ENCODE data around the gene NMRK1. TPM values are rescaled to one million over a fixed set of nuclear protein-coding genes. Genes with fewer than 3 reads are reported as not detected.

NMRK1 gene
- total RNA-seq, 1 donor from 2014 or later = 33.7 TPM

DNA sequence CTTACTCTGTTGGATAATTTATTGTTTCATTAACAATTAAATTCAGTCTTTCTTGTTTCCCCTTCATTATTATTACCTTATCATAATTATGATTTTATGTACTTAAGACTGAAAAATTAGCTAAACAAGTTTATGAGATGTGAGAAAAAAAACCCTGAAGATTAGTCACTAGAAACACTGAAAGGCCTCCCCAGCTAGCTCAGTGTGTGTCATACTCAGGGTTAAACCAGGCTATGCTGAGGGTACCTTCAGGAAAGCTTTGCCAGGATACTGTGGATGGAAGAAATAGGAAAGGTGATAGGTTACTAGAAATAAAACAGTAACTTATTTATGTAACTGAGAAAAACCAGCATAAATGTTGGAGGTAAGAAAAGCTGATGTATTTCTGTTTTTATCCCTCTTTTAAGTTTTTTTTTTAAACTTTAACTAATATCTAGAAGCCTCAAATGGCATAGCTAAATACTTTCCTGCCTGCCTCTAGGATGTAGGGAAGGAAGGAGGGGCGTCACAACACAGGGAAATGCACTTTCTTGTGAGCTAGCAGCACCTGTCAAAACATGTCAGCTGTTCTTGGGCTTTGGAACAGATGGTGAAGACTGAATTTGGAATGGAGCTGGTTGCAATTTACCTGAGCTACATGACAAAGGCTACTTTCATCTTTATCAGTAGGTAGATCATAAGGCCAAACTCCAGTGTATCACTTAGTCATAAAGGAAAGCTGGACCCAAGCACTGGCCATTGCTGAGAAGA, 24.2 kb downstream of the NMRK1 start:
- DNase-seq (ENCODE audit: low spot score) = no peak

DNA sequence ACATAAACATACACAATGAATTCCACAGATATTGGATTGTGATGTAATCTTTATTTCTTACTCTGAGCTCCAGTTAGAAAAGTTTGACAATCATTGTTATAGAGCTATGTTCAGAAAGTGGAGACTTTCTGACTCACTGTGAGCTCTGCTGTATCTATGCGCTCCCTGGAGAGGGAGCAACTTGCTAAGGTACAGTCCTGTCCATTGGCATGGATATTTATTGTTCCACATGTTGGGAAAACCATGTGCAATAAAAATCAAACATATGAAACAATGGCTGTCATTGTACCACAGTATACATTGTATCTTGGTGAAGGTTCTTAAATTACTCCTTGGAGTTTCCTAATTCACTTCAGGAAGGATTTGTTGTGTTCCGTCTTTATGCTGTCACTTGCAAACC, 26.8 kb downstream of the NMRK1 start:
- DNase-seq (ENCODE audit: low spot score) = no peak

DNA sequence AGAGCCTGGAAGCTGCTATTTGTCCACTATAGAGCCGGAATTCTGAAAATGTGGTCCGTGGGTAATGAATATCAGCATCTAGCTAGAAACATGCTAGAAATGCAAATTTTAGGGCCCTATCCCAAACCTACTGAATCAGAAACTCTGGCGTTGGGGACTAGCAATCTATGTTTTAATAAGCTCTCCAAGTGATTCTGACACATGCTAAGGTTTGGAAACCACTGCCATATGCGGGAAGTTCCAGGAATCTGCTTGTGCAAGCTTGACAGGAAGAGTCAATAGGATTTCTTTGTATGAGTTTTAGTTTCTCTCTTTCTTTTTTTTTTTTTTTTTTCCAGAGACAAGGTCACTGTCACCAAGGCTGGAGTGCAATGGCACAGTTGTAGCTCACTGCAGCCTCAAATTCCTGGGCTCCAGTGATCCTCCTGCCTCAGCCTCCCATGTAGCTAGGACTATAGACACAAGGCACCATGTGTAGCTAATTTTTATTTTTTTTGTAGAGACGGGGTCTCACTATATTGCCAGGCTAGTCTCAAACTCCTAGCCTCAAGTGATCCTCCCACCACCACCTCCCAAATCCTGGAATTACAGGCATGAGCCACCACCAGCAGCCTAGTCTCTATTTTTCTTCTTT, 33.5 kb downstream of the NMRK1 start:
- no peak for DNase-seq (ENCODE audit: low spot score)

DNA sequence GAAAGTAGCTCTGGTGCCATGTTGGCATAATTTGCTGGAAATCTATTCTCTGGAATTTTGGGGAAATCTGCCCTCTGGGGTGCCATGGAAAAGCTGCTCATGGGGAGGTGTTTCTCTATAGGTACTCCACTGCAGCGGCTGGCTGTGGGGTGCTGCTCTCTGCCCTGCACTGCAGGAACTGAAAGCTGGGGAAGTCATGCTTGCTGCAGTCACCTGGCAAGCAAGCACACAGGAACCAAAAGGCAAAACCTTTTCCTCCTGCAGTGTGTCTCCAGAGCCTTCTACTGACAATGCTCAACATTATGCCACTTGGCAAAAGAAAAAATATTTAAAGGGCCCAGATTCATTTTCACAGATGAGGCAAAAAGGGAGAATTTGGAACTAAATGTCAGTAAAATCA, 34.1 kb downstream of the NMRK1 start:
- no peak for DNase-seq (ENCODE audit: low spot score)

DNA sequence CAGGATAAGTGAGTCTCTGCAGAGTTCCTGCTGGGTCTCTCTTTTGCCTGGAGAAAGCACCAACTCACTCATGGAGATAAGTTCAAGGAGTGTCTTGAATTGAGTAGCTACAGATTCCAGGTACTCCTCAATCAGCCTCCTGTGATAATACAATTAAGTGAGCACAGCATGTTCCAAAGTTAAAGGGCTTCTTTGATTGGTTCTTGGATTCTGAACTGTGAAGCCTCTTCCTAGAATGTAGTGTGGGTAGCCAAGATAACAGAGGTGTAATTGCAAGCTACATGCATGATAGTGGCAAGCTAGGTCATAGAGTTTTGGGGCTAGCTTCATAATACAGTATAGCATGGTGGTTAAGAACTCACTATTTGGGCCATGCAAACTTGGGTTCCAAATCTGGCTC, 36.7 kb downstream of the NMRK1 start:
- DNase-seq (ENCODE audit: low spot score) = no peak

DNA sequence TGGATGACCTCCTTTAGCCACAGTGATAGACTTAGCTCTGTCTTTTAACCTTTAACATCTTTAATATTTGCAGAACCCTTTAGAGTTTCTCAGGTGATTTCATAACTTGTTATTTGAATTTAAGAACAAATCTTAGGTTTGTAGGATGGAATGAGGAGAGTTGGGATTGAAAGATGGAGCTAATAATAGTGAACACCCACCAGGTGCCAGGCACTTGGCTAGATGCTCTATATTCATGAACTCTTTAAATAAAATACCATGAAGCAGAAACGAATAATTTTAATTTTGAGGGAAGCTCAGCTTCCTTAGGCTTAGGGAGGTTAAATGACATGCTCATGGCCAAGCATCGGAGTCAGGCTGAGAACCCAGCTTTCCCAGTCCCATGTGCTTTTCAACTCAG, 40.4 kb downstream of the NMRK1 start:
- DNase-seq (ENCODE audit: low spot score) = no peak

DNA sequence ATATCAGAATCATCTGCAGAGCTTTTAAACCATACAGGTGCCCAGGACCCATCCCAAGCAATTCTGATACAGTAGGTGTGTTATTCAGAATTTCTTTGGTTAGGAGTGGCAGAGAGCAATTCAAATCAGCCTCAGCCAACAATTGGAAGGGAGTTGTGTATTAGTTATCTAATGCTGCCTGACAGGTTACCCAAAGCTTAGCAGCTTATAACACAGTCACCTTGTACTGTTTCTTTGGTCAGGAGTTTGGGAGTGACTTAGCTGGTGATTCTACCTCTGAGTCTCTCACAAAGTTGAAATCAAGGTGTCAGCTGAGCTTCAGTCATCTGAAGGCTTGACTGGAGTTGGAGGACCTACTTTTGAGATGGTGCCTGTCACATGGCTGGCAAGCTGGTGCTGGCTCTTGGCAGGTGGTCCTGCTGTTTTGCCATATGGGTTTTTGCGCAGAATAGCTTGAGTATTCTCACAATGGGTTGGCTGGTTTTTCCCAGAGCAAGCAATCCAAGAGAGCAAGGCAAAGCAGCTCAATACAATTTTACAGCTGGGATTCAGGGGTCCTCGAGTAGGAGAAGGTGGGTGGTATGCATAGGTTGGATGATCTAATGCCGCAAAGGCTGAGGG, 41.1 kb downstream of the NMRK1 start:
- no peak for DNase-seq (ENCODE audit: low spot score)

DNA sequence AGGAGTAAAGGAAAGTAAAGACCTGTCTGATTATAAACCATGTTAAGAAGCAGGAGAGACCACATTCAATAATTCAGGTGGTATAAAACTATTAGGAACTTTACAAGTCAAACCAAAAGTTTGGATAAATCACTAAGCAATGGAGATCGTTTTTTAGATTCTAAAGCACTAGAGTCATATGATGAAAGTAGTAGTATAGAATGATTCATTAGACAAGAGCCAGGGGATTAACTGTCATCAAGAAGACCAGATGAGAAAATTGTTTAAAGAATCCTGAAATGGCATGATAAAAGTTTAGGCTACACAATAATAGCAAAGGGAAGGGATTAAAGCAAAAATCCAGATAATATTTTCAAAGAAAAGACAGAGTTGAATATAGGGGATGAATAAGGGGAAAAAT, 46.9 kb downstream of the NMRK1 start:
- DNase-seq (ENCODE audit: low spot score) = no peak

DNA sequence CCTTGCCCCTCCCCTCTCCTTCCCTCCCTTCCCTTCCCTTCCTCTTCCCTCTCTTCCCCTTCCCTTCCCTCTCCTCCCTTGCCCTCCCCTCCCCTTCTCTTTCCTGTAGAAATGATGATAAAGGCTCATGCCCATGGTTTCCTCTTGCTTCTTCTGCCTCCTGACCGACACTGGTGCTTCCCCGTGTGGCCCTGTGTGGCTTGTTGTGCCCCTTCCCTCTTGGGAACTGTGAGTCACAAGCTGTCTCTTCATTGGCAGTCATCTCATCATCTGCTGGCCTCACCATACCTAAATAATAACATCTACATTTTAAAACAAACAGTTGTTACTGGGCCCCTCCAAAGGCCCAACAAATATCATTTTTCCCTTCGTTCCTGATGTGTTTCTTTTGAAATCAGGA, 48.2 kb downstream of the NMRK1 start:
- DNase-seq (ENCODE audit: low spot score) = no peak

DNA sequence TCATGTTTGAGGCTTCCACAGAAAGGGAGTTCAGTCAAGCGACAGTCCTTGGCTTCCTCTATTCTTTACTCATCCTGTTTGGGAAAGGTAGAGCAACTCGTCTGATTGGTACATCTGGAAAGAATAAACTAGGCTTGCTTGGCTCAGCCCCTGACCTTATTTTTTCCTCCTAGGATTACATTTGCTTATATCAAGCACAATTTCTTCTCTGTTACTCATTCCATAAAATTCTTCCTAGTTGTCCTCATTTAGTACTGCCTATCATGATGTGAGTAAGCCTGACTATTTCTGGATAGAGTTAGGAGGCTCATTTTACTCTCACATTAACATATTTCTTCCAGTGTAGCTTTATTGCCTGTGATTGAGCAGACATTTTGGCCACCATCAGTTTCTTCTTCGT, 48.9 kb downstream of the NMRK1 start:
- DNase-seq (ENCODE audit: low spot score) = no peak

DNA sequence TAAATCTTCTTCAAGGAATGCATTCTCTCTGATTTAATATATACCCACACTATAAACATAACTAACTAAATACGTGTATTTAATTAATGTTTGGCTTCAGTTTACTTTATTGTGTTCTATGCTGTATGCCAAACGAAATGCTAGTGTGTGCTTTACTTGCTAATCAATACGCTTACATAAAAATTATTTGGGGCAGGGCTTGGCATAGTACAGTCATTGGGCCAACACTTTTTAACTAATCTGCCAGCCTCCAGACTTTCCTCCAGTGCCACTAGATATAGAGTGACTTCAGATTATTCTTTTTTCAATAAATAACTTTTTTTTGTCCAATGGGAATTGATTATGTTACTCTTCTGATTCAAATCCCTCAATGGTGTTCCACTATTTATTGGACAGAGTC, 51.2 kb downstream of the NMRK1 start:
- DNase-seq (ENCODE audit: low spot score) = no peak

DNA sequence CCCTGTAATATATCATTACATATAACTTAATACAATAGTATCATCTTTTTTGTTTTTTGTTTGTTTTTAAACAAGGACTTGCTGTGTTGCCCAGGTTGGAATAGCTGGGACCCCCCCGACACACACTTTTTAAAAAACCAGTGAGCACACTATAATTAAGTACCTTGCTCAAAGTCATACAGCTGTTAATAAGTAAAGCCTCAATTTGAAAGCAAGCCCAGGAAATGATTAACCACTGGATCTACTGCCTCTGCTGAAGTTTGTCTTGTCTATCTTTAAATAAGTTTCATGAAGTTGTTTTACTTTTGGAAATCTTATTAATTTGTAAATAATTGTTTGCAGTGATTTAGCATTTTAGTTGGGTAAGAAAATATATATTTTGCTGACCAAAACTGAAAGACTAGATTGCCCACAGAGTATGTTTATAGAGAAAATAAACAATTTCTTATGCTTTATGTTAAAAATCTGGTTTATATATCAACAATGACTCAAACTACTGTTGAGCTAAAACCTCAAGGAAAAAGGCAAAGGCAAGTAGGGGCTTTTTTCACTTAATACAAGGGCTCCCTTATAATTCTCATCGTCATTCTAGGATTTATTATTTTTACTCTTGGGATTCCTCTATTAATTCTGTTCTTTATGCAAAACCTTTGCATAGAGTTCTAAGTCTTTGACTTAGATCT, 54.0 kb downstream of the NMRK1 start:
- no peak for DNase-seq (ENCODE audit: low spot score)

DNA sequence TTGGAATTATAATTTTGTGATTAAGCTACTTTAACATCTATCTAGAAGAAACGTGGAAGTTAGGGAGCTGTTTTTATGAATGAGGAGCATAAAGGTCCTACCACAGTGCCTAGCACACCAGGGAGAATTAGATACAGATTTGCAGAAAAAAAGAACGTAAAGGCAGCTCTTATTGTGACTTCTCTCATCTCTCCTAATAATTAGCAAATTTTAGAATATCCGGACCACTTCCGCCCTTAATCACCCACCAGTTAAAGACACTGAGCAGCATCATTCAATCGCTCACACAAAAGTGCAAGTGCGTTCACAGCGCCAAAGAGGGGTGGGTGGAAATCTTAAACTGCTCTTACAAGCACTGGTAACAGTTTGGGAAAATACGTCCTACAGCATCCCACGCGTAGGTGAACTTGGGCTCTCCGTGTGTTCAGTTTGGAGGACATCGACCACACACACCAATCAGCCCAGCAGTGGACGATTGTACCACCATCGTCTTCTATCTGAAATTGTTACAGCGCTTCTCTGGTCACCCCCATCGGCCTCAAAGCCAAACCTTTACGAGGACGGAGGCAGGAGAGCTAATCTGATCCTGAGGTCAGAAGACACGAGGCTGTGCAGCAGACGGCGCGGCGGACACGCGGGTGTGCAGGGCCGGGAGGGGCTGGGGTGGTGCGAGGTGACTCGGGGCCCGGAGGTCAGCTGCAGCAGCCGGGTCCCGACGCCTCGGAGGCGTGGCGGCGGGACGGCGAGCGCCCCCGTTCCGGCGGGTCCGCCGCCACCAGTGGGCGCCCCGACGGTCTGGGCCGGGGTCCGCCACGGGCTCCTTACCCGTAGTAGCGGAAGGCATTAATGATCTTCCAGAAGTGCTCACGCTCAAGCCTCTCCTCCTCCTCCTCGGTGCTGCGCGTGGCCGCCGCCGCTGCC, 60.5 kb downstream of the NMRK1 start:
- DNase-seq (ENCODE audit: low spot score) = peak; percentile 92

DNA sequence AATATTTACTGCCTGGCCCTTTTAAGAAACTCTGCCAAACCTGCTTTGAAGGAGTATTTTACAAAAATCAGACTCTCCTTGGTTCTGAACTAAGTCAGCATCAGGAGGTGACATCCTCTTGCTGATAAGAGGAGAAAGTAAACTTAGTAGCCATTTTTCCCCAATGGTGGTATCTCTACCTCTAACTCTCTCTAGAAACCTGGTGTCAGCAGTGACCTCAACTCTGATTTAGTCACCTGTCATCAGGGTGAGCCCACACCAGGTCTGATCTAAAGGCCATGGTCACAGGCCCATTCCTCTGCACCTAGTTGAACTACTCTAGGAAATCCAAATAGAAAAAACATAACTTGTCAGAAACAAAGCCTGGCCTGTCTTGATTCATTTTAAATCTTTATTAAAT, 64.1 kb downstream of the NMRK1 start:
- no peak for DNase-seq (ENCODE audit: low spot score)

DNA sequence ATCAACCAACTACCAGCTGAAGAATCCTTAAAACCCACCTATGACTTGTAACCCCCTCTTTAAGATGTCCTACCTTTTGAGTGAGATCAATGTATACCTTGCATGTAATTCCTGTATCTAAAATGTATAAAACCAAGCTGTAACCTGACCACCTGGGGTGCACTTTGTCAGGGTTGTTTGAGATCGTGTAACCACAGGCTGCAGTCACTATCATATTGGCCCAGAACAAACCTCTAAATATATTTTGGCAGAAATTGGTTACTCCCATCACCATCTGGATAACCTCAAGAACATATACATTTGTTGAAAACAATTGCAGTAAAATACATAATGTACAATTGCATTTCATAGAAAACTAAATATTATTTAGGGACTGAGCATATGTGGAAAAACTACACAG, 68.3 kb downstream of the NMRK1 start:
- DNase-seq (ENCODE audit: low spot score) = no peak

DNA sequence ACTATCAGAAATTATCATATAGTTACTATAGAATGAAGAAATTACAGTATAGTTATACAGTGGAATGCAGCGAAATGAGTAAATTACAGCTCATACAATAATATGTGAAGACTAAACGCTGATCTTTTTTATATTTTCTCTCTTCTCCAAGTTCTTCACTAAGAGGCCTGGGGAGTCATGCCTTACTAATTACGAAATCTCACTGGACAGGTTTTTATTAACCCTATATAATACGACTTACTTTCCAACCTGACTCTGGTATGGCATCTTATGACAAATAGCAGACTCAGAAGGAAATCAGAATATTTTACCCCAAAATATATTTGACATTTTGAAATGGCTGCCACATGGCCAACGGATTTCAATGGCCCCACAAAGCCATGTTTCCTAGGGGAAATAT, 68.9 kb downstream of the NMRK1 start:
- no peak for DNase-seq (ENCODE audit: low spot score)

DNA sequence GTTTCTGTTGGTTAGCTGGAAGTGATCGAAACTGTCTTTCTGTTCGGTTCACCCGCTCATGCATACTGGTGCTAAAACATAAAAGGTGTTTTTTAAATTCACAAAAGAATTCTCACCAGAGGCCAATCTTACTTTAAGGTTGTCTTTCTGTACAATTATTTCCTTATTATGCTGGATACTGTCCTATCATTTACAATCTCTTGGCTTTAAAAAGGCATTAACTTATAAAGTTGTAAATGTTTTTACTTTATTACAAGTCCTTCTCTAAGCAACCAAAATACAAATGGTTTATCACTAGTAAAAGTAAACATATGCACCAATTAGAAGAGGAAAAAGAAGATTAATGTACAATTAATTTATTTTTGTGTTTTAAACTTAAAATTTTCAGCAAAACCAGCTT, 70.6 kb downstream of the NMRK1 start:
- no peak for DNase-seq (ENCODE audit: low spot score)

DNA sequence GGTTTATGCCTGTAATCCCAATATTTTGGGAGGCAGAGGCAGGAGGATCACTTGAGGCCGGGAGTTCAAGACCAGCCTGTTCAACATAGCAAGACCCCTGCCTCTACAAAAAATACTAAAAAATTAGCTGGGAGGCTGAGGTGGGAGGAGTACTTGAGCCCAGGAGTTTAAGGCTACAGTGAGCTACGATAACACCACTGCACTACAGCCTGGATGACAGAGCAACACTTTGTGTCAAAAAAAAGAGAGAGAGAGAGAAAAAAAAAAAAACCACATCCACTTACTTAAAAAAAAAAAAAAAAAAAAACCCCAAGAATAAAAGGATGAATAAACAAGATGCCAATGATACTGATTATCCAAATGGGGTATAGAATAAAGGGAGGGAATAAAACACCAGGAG, 74.2 kb downstream of the NMRK1 start:
- DNase-seq (ENCODE audit: low spot score) = no peak
